Thyroid gland (tissue), 4 donors: ENCODE results near the gene PANX1.

Experiments used
- CTCF ChIP-seq, 6 experiments: fragments of 200-600 bp in 3 of 6; fragments of 450-650 bp in 3 of 6; sonication (generic) in 3 of 6; IDR thresholded peaks; one replicate each; pipeline ENCODE4 v1.5.1; 2016 to 2019; ENCODE audit warnings: antibody characterized with exemption in 6 of 6, mild to moderate bottlenecking in 2 of 6, inconsistent platforms in 1 of 6, moderate library complexity in 1 of 6
- POLR2A ChIP-seq, 2 donors: fragments of 450-650 bp; IDR thresholded peaks; one replicate each; pipeline ENCODE4 v1.6.1; 2017; ENCODE audit warnings: antibody characterized with exemption in 2 of 2, mild to moderate bottlenecking in 2 of 2, moderate library complexity in 1 of 2

GRCh38 chr11:94153320-94153719 lies 24.7 kb downstream of the PANX1 start:
- TF ChIP-seq POLR2A (IDR thresholded peaks at IDR 0.05) (no peak), CTCF (IDR thresholded peaks at IDR 0.05) (no peak)
